ENCODE data around the gene CDH23. TPM values are rescaled to one million over a fixed set of nuclear protein-coding genes. Genes with fewer than 3 reads are reported as not detected.

Gene CDH23
- total and polyA plus RNA-seq, 9 of the 15 experiments (the other 6 are each of a cell fraction or from before 2014, with no cell fraction given), result 0.18 to 1.2 (median 0.47) TPM

DNA sequence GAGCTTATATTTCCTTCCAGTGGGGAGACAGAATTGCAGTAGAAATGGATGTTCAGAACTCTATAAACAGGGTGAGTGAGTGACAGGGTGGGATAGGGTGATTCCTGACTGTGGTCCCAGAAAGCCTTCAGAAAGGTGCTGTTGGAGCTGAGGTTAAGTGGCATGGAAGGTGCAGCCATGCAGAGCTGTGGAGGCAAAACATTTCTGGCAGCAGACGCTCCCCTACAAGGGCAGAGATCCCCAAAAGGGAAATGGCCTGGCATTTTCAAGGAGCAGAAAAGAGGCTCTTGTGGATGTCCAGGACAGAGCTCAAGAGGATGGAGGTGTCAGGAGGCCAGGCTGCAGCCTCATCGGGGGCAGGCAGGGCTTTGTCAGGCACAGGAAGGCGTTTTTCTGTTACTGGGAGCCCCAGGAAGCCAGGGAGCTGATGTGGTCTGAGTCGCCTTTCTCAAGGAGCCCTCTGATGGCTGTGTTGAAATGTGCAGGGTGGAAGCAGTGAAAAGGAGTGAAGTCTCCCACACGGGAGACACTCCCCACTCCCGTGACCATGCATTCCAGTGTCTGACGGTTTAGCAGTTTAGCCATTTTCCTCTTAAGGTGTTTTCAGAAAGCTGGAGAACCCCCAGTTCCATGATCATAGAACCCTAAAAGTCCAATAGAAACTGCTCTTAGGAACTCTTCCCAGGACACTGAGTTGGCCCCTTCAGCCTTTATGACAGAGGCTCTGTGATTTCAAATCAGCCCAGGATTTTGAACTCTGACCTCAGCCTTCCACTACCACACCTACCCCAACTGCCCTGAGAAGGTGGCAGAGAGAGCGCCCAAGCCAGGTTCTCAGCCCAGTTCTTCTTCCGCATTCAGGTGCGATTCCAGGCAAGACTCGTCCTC lies 226.6 kb downstream of the CDH23 start (continued):
- no peak for TF ChIP-seq ETV1 (tag; conservative IDR thresholded peaks at IDR 0.05; ENCODE audit: low read depth)
- TF ChIP-seq, protein P1, sequence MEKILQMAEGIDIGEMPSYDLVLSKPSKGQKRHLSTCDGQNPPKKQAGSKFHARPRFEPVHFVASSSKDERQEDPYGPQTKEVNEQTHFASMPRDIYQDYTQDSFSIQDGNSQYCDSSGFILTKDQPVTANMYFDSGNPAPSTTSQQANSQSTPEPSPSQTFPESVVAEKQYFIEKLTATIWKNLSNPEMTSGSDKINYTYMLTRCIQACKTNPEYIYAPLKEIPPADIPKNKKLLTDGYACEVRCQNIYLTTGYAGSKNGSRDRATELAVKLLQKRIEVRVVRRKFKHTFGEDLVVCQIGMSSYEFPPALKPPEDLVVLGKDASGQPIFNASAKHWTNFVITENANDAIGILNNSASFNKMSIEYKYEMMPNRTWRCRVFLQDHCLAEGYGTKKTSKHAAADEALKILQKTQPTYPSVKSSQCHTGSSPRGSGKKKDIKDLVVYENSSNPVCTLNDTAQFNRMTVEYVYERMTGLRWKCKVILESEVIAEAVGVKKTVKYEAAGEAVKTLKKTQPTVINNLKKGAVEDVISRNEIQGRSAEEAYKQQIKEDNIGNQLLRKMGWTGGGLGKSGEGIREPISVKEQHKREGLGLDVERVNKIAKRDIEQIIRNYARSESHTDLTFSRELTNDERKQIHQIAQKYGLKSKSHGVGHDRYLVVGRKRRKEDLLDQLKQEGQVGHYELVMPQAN (IDR thresholded peaks at IDR 0.05; ENCODE audit: borderline replicate concordance), result no peak

DNA sequence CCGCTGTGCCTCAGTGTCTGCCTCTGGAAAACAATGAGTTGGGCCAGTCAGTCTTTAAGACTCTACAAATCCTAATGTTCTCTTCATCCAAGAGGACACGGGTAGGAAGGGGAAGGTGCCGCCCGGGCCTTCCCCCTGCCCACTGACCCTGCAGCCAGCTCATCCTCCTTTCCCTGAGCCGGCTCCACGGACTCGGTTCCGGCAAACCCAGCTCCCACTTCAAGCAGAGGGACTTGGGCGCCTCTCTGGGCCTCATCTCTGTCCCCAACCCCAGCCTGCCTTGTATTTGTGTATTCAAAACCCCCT lies 227.2 kb downstream of the CDH23 start:
- POLR2A ChIA-PET, result interaction anchor here (0.6 to 2.0 kb wide), 5 partner anchors 9 to 17 kb away, joined by 3 to 11 read pairs (median 4); no protein-coding TSS in a partner anchor
- BruUV-seq (replicated peaks), result no TSS peak
- H2AFZ ChIP-seq (ENCODE audit: low read depth, low read length), result peak overlapping the region; percentile 97
- FAIRE-seq (no peak), DNase-seq (ENCODE audit: extremely low read depth in 1 of 4, low spot score in 3 of 4) (no peak), ATAC-seq (no peak)
- 78% methylated on average over 8 of the region's 9 CpGs for WGBS (ENCODE audit: insufficient coverage, low coverage, missing lambda C conversion rate)
- no peaks in the 10 kb centered on the region for H3K79me2 ChIP-seq (ENCODE audit: control insufficient read depth, insufficient read depth, low read length)
- intact Hi-C loops (cut with micrococcal nuclease) (loop anchor here (5.0 kb wide), 1 partner anchor 83 kb away; no protein-coding TSS in a partner anchor), in situ Hi-C loops (cut with MboI) (no loop called here)
- no peak overlapping the region for H3K27ac ChIP-seq (ENCODE audit: extremely low read depth, low read depth, low read length)
- H3K4me3 ChIP-seq, result no peak overlapping the region
- no peaks in the 10 kb centered on the region for H4K20me1 ChIP-seq (replicated peaks; ENCODE audit: control insufficient read depth, insufficient read depth, low read length)
- no peaks in the 10 kb centered on the region for H3K36me3 ChIP-seq (ENCODE audit: control insufficient read depth, insufficient read depth, low read length)
- no peaks in the 10 kb centered on the region for H3K27me3 ChIP-seq (ENCODE audit: control insufficient read depth in 2 of 2, insufficient read depth in 2 of 2, low read length in 2 of 2)
- CTCF ChIA-PET (ENCODE audit: low intra/inter-chr PET ratio), result no interaction called here
- peaks cover 23 to 43% of the 10 kb centered on the region in 2 experiments; a peak in 4 of 5 replicates for H3K4me1 ChIP-seq (replicated peaks in 1 of 2; ENCODE audit: control insufficient read depth in 2 of 2, insufficient read depth in 2 of 2, low read length in 2 of 2)
- H3K9ac ChIP-seq (ENCODE audit: insufficient read depth in 1 of 2, low read depth in 2 of 2, low read length in 2 of 2), result 0 out of 4 replicates have a peak overlapping the region, but pooled peaks of 1 of the 2 experiments have one; percentile 45
- H3K9me3 ChIP-seq (replicated peaks; ENCODE audit: control insufficient read depth, insufficient read depth, low read depth, low read length), result no peaks in the 10 kb centered on the region
- H3K9me1 ChIP-seq (ENCODE audit: control insufficient read depth, insufficient read depth, low read length), result no peaks in the 10 kb centered on the region
- no peak overlapping the region for H3K4me2 ChIP-seq (ENCODE audit: insufficient read depth, low read length)
- TF ChIP-seq, protein P2, sequence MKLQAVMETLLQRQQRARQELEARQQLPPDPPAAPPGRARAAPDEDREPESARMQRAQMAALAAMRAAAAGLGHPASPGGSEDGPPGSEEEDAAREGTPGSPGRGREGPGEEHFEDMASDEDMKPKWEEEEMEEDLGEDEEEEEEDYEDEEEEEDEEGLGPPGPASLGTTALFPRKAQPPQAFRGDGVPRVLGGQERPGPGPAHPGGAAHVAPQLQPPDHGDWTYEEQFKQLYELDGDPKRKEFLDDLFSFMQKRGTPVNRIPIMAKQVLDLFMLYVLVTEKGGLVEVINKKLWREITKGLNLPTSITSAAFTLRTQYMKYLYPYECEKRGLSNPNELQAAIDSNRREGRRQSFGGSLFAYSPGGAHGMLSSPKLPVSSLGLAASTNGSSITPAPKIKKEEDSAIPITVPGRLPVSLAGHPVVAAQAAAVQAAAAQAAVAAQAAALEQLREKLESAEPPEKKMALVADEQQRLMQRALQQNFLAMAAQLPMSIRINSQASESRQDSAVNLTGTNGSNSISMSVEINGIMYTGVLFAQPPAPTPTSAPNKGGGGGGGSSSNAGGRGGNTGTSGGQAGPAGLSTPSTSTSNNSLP (IDR thresholded peaks at IDR 0.05; ENCODE audit: borderline replicate concordance, low read depth, low read length), result no peak
- TF ChIP-seq PHB (CRISPR knock-in tag; IDR thresholded peaks at IDR 0.05) (no peak), PTRF (tag; IDR thresholded peaks at IDR 0.05) (no peak), RERE (CRISPR knock-in tag; IDR thresholded peaks at IDR 0.05; ENCODE audit: borderline replicate concordance) (no peak), PURB (CRISPR knock-in tag; IDR thresholded peaks at IDR 0.05; ENCODE audit: low read depth) (no peak), ZKSCAN1 (IDR thresholded peaks at IDR 0.05; ENCODE audit: low read depth, low read length) (no peak), DIDO1 (tag; IDR thresholded peaks at IDR 0.05; ENCODE audit: low read depth) (no peak), SUPT5H (IDR thresholded peaks at IDR 0.05) (no peak)
